GM21367 (cell line): ENCODE measurements around the gene CLEC20A.
A peak's percentile ranks its signal among the peaks of the same experiment; 100 is the strongest.

ENCODE experiments used
- ATAC-seq: cut with Tn5 transposase; IDR thresholded peaks from one replicate; pipeline ENCODE4 v1.9.1; 2021; ENCODE audit not compliant: unreplicated experiment

Gene CLEC20A

DNA sequence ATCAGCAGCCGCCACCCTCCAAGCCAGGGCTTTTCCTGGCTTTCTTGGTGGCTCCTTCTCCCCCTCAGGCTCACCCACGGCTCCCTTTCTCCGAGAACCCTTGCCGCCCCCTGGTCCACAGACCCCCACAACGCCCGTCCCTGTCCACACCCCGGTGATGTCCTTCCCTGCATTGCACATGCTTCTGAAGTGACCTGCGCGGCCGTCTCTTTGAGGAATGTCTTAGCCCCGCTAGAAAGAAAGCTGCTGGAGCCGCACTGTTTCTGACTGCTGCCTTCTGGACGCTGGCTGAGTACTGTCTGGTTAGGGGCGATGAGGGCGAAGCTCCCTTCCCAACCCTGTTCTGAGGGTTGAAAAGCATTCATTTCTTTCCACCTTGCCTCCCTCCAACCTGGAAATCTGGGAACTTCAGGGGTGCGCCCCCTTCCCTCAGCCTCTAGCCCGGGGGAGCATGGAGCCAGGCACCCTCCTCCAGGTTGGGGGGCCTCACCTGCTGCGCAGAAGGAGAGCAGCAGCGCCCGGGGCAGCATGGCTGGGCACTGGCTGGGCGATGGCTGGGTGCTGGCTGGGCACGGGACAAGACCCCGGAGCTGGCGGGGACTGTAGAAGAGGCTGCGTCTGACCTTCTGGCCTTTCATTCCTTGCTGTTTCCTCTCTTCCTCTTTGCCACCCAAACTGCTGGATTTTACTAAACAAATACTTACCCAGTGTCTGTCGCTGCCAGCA is at the start of gene CLEC20A:
TSS of gene CLEC20A (minus strand) at position 555 of the 726 bp plus-strand sequence. CDS start at position 530, 25 bp downstream.
- no peak for ATAC-seq

DNA sequence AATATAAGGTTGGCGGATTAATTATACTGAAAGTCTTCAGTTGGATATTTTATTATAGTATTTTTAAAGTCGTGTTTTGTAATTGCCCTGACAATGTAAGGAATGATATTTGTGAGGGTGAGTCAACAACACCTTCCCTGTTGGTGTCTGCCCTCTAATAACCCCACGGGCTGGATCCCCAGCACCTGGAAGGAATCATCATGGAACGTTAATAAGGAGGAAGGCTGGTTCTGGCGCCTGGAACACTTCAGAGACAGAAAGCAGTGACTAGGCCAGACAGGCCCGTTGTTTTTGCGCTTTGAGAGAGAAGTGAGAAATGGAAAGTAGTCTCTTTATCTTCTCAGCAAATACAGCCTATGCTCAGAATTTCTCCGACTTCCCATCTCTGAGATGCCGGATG is 47.8 kb upstream of the CLEC20A start:
- ATAC-seq = no peak

DNA sequence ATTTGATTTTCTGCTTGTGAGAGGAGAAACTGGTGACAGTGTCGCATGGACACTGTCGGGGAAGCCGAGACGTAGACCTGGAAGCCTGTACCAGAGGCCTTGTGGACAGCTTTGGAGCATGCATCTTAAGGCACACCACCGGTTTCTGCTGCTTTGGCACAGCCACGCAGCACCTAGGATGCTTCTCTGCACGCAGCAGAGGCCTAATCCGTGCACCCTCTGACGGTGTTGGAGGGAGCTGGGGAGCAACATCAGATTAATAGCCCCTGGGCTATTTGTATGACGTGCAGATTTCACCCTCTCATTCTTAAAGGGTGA is 46.5 kb upstream of the CLEC20A start:
- peak; percentile 34 for ATAC-seq

DNA sequence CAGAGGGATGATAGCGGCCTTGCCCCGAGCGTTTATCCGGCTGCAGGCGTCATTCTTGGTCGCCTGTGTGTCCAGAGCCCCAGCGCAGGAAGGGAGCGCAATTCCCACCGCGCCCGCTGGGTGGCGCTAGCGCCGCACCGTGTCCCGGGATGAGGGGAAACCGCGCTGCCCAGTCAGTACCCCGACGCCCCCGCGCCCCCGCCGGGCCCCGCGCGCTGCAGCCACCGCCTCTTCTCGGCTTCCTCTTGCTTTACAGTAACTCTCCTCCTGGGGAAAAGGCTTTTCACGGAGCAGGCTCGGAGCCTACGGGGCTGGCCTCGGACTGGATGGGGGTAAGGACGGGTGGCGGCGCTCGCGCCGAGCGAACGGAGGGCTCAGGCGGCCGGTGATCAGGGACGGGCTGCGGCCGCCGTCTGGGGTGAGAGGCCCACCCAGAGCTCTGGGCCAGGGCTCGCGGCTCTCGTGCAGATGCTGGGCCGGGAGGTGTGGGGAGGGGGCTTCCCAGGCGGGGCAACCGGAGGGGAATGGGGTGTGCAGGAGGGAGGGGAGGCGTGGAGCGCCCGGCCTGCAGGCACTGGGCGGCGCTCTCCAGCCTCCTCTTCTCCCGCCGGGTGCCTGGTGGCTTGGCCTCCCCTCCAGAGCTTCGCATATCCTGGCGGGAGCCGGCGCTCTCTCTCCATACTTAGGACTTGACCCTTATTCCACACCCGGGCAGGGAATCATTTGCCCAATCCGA is 46.0 kb upstream of the CLEC20A start:
- peak; percentile 58 for ATAC-seq

DNA sequence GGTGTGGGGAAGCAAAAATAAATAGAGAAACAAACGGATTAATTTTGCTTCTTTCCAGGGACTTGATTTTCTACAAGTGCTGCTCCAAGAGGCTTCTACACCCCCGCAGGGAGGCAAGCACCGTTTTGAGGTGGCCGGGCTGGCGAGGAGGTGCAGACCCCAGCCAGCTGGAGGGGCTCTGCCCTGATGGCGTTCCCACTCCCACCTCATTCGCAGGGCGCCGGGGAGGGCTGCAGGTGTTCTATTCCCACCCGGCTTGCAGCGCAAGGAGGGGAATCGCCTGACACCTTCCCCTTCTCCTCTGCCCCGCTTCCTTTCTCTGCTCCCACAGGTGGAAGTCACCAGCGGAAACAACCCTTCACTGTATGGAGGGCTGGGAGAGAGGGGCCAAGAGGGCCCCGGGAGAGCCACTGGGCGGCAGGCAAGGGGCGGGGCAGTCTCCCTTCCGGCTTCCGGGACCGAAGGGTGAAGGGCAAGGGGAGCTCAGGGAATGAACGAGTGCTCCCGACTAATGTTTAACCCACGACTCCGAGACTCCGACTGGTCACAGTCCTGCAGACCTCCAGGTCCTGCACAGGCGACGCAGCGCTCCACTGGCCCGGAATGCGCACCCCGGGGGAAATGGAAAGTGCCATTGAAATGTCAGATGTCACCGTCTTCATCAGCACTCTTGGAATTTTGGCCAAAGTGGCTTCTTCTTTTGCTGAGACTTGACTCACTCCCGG is 45.2 kb upstream of the CLEC20A start:
- ATAC-seq = peak; percentile 42

DNA sequence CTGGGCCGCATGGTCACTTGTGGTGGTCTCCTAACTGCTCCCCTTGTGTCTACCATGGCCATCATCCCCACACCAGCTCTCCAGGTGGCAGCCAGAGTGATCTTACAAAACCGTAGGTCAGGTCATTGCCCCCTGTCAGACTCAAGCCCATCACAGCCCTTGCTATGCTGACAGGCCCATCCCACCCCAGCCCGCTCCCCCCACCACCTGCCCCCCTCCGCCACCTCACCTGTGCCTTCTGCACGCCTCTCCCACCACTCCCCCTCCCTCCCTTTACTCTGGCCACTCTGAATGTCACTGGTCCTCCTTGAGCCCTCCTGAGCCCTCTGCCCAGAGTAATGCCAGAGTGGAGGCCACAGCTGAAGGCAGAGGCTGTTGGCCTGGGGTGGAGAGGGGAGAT is 44.6 kb upstream of the CLEC20A start:
- ATAC-seq = no peak

DNA sequence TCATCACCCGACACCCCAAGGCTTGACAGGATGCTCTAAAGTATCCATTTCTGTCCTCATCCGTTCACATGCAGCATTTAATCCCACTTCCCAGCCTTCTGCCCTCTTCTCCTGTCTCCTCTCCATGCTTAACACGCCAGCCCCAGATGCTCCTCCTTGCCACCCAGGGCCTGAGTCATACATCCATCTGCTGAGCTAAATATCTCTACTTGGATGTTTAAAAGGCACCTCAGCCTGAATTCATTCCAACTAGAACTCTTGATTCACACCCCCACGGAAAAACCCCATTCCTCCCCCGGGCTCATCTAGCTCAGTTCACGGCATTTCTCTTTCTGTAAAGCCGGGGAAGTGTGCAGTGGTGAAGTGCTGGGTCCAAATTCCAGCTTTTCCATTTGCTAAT is 43.9 kb upstream of the CLEC20A start:
- ATAC-seq = no peak

DNA sequence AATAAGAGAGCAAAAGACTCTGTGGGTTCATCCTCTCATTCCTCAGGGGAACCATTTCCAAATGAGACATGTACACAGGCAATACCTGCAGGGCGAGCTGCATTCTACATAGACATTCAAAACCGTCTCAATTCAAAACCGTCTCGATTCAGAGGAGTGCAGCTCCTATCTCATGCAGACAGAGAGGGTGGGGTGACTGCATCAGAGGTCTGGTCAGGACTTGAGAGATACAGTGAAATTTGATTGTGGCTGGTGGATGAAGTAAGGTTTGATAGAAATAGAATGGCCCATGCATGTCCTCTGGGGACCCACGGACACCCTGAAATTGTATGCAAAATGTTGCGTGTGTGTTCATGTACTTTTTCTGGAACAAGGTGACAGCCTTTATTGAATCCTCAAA is 43.4 kb upstream of the CLEC20A start:
- no peak for ATAC-seq

DNA sequence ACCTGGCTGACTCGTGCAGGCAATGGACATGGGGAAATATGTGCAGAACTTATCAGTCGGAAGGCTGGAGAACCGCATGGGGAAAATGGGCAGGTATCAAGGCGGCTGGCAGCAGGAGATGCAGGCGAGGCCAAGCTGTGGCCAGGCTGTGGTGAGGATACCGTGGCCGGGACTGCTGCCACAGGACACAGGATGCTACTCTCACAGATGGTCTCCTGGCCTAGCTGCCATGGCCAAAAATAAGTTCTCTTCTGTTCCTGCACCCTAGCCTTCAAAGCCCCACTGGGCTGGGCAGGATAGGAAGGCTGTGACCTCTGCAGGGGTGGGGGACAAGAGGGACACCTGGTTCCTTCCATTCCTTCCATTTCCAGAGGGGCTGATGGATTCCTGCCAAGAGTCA is 42.5 kb upstream of the CLEC20A start:
- no peak for ATAC-seq

DNA sequence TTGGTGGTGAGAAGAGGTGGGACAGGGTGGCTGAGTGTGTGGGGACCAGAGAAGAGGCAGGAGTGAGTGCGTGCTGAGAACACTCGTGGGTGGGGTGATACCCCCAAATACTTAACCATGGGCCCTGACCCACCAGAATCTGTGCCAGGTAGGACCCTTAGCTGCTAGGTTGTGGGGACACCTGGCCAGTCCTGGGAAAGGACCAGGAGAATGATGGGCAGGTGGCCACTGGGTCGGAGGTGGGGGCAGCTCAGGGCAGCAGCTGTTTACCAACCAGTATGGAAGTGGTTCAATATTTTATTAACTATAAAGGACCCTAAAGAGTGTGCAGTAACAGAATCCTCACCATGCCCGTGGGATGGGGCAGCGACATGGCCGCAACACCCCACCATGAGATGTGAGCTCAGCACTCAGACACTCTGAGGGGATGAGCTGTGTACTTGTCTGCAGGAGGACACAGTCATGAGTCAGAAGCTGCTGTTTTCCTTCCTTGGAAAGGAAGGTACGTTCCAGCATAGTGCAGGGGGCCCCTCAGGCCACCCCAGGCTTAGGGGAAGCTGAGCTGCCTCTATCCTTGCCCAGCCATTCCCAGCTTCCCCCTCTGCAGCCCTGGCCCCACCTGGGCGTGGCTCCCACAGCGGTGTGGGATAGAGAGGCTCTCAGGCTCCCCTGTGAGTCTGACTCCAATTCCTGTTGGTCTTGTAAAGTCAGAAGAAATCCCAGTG is 41.6 kb upstream of the CLEC20A start:
- no peak for ATAC-seq

DNA sequence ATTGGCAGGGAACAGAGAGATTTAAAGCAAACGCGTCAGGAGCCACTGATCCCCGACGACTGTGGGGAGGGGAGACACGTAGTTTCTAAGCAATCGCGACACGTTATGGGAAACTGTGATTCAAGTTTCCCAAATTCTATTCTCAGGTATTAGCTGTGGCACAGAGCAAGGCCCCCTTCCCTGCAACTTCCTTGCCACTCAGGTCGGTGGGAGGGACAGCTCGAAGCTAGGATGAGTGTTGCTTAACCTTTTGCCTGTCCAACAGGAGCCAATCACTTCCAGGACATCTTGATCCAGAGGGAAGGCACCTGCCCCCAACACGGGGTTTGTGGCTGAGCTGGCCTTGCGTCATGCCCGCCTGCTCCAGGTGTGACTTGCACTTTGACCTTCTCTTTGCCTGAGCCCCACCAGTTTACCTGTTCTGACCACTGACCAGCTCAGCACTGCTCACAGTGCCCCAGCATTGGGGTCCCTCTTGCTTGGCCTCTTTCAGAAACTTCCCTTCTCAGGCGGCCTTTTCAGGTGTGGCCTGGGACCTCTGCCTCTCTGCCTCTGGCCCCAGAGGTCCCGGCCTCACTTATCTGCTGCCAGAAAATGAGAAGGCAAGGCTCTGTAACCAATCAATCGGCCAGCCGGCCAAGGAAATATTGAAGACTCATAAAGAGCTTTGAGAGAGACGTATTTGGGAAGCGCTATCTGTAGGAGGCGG is 40.8 kb upstream of the CLEC20A start:
- ATAC-seq = no peak

DNA sequence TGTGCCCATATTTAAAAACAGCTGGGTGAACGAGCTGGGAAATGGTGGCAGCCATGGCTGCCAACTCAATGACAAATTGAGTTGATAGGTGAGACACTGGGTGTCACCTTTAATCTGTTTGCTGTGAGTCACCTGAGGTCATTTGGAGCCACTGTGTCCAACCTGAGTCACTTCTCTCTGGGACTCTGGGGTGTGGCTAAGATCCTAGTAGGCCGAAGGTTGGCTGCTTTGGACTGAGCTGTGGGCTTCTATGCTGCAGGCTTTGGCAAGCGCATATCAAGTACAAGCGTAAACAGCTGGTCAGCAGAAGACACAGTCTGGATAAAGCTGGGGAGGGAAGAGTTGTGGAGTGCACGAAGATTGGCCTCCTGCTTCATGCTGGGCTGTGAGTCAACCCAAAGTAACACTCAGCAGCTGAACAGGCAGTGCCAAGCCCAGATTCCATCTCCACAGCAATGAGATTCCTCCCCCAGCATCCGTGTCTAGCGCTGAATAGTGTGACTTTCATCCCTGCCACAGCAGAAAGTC is 40.1 kb upstream of the CLEC20A start:
- no peak for ATAC-seq

DNA sequence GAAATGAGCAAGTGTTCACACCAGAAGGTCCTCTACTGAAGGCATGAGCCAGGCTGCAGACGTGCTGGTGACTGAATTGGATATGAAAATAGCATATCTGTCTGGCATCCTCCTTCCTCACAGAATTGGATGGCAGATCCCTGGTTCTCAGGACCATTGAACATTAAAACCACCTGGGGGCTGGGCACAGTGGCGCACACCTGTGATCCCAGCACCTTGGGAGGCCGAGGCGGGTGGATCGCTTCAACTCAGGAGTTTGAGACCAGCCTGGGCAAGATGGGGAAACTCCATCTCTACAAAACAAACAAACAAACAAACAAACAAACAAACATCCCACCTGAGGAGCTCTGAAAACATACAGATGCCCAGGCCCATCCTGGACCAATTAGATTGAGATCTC is 39.6 kb upstream of the CLEC20A start:
- ATAC-seq = no peak

DNA sequence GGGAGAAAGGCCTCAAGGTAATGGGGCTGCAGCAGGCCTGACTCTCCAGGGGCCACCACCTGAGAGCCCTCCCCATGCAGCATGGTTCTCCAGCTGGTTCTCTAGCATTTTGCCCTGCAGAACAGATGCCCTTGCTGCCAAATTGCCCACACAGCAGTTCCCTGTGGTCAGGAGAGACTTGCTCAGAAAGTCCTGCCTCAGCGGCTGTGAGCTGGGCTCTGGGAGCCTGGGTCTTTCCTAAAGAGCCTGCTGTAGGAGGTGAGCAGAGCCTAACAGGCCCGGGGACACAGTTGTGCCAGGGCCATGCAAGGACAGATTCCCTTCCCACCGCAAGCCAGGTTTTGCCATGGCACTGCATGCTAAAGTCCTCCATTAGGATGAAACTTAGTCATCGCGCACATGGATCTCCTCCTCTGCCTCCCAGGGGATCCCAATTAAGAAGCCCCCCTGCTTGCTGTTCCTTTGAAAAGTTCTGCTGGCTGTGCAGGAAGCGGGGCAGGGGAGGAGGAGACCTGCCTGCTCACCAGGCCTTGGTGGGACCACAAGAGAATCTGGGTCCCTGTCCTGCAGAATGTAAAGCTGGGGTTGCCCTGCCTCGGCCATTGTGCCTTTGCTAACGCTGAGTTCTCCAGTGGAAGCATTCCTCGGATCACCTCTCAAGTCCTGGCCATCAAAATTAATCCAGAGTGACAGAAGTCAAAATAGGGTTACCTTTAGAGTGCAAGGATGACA is 37.5 kb upstream of the CLEC20A start:
- ATAC-seq = no peak

DNA sequence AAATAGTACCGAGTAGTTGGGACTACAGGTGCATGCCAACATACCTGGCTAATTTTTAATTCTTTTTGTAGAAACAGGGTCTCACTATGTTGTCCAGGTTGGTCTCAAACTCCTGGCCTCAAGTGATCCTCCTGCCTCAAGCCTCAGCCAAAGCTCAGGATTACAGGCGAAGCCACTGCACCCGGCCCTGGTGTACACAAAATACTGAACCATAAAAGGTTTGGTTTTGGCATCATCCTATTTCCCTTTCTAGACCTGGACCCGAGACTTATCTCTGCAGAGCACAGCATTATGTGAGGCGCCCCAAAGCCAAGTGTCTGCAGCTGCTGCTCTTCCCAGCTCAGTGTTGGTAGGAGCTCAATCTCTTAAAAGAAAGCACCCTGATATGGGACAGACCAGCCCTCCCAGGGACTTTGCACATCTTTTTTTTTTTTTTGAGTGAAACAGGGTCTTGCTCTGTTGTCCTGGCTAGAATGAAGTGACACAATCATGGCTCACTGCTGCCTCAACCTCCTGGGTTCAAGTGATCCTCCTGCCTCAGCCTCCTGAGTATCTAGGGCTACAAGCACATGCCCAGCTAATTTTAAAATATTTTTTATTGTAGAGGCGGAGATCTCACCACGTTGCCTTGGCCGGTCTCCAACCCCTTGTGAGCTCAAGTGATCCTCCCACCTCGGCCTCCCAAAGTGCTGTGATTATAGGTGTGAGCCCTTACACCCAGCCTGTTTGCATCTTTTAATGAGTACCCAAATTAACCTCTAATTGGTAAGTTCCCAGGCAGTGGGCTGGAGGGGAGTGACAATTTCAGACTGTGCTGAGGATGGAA is 36.6 kb upstream of the CLEC20A start:
- ATAC-seq = no peak

DNA sequence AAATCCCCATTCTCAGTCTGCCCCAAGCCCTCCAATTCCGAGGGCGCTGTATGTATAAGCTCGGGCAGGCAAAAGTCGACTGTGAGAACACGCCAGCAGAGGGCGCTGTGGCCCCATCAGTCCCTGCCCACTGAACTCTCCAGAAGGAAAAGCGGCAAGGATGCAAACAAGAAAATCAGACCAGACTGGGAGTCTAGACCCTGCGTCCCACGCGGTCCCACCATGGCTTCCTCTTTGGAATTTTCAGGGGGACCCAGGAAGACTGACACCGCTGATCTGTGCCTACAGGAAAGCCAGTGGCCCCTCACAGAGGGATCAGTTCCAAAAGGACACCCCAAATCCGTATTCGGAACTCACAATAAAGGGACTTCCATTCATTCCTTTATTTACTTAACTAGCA is 35.6 kb upstream of the CLEC20A start:
- peak; percentile 75 for ATAC-seq

DNA sequence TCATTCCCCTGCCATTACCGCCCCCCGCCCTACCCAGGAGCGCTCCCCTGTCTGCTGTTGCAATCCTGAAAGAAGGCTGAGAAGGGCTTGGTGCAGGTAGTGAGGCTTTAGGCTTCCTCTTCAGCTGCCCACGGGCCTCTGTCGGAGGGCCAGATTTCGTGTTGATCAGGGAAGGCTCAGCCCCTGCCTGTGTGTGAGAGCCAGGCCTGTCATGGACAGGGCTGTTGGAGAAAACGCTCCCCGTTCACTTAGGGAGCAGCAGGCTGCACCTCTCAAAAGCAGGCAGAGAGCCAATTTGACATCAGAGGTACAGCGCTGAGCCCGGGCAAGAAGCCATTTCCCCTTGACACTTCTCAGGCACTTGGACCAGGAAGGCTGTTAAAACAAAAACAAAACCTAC is 35.1 kb upstream of the CLEC20A start:
- no peak for ATAC-seq

DNA sequence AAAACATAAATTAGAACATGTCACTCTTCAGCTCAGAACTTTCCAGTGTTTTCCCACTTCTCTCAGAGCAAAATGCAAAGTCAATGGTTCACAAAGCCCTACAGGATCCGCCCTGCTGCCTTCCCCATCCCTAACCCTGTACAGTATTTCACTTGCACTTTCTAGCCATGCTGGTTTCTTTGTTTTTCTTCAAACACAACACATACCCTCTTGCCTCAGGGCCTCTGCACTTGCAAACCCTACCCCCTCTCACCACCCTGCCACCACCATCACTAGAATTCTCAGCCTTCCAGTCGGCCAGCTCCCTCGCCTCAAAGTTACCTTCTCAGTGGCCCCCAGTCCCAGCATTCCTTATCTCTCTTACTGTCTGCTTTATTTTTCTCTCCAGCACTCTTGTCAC is 33.7 kb upstream of the CLEC20A start:
- no peak for ATAC-seq

DNA sequence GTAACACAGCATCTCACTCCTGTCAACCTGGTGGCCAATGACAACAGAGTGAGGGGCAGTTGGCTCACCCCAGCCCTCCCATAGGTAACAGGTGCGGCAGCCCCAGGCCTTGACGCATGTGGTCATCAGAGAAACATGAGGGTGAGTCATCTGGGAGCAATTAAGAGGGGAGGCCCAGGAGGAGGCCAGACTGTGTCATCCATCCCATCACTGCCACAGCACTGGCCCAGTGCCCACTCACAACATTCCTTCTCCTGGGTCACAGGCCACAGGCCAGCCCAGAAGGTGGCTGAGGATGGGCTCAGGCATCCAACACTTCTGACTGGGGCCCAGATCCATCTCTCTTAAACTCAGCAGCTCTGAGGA is 33.3 kb upstream of the CLEC20A start:
- ATAC-seq = no peak
